ENCODE results near the gene HEG1.

HEG1 gene

DNA sequence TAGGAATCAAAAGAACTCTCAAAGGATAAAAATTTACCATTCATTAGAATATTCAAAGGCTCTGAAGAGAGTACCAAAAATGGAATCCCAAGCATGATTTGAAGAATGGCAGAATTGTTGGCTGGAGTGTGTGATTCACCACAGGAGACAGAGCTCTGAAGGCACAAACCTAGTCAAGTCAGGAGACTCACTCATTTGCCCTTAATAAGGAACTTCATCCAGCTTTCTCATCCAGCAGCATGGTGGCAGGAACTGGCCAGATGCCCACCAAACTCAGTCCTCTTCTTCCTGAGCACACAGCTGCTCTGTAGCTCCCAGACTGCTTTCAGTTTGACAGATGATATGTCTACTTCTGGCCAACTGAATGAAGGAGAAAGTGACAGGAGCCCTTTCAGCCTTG lies 16.5 kb upstream of the HEG1 start:
- FAIRE-seq (no peak), DNase-seq (ENCODE audit: insufficient read length, low spot score) (no peak)
- TF ChIP-seq, protein P1, sequence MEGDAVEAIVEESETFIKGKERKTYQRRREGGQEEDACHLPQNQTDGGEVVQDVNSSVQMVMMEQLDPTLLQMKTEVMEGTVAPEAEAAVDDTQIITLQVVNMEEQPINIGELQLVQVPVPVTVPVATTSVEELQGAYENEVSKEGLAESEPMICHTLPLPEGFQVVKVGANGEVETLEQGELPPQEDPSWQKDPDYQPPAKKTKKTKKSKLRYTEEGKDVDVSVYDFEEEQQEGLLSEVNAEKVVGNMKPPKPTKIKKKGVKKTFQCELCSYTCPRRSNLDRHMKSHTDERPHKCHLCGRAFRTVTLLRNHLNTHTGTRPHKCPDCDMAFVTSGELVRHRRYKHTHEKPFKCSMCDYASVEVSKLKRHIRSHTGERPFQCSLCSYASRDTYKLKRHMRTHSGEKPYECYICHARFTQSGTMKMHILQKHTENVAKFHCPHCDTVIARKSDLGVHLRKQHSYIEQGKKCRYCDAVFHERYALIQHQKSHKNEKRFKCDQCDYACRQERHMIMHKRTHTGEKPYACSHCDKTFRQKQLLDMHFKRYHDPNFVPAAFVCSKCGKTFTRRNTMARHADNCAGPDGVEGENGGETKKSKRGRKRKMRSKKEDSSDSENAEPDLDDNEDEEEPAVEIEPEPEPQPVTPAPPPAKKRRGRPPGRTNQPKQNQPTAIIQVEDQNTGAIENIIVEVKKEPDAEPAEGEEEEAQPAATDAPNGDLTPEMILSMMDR (IDR thresholded peaks at IDR 0.05; ENCODE audit: insufficient read depth, missing control alignments): no peak

DNA sequence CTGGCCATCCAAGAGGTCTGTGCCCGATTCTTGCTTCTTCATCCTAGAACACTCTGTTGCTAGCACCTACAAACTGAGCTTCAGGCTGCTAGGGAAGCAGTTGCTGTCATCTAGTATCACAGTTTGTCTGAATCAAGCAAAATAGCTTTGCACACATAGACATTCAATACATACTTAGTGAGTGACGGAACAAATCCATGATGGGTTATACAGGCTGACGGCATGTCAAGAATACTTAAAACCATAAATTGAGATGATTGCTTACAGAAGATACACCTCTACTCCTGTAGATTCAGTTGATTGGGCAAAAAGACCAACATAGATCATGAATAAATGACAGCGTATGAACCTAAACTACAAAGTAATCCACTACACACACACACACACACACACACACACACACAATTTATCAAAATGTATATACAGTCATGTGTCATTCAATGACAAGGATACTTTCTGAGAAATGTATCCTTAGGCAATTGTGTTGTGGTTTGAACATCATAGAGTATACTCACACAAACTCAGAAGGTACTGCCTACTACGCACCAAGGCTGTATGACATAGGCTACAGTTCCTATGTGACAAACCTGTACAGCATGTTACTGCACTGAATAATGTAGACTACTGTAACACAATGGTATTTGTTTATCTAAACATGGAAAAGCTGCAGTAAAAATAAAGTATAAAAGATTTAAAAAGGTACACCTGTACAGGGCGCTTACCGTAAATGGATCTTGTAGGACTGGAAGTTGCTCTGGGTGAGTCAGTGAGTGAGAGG lies 14.4 kb upstream of the HEG1 start:
- no peak for FAIRE-seq

DNA sequence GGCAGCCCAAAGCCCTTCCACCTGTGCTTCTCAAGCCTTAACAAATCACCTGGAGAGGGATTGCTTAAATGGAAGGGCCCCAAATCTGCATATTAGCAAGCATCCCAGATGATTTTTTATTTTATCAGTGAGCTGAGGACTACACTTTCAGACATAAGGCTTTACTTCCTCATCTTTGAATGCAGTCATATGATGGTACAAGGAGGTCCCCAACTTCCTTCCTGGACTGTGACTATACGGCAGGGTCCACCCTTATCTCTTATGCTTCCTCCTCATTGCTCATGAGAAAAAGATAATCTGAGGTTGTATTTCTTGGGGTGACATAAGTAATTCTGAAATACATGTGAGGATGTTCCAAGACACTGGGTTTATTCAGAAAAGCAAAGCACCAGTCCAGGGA lies 13.7 kb upstream of the HEG1 start:
- TF ChIP-seq, protein P1 (IDR thresholded peaks at IDR 0.05; ENCODE audit: insufficient read depth, missing control alignments): no peak
- FAIRE-seq (no peak), DNase-seq (ENCODE audit: insufficient read length, low spot score) (no peak)

More for the DNA sequence above, 14.4 kb upstream of the HEG1 start:
- no peak for DNase-seq (ENCODE audit: insufficient read length, low spot score)
- TF ChIP-seq, protein P1 (IDR thresholded peaks at IDR 0.05; ENCODE audit: insufficient read depth, missing control alignments): no peak

DNA sequence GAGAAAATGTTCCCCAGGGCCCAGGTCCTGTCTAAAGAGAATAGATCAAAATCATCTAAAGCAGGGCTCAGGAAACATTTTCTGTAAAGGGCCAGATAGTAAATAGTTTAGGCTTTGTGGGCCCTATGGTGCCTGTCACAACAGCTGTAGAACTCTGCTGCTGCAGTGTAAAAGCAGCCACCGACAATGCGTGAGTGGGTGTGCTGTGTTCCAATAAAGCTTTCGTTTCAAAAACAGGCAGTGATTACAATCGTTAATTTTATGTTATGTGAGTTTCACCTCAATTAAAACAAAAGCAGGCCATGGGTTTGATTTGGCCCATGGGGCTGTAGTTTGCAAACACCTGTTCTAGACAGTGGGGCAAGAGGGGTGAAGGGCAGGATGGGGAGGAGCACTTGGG lies 12.5 kb upstream of the HEG1 start:
- no peak for DNase-seq (ENCODE audit: insufficient read length, low spot score)
- TF ChIP-seq, protein P1 (IDR thresholded peaks at IDR 0.05; ENCODE audit: insufficient read depth, missing control alignments): no peak
- no peak for FAIRE-seq

DNA sequence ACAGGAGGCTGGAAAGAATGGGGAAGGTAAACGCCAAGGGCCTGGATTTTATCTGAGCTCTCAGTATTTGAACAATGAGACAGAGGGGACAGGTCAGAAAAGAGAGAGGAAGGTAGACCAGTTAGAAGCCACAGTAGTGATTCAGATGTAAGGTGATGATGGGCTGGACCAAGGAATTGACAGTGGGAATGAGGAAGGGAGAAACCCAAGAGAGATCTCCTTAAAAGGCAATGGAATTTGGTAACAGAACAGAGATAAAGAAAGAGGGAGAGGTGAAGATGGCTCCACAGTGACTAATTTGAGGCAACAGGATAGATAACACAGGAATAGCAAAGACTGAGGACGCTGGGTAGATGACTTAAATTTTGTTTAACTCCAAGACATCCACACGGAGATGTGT lies 11.4 kb upstream of the HEG1 start:
- TF ChIP-seq, protein P1 (IDR thresholded peaks at IDR 0.05; ENCODE audit: insufficient read depth, missing control alignments): no peak
- no peak for FAIRE-seq
- DNase-seq (ENCODE audit: insufficient read length, low spot score): no peak

DNA sequence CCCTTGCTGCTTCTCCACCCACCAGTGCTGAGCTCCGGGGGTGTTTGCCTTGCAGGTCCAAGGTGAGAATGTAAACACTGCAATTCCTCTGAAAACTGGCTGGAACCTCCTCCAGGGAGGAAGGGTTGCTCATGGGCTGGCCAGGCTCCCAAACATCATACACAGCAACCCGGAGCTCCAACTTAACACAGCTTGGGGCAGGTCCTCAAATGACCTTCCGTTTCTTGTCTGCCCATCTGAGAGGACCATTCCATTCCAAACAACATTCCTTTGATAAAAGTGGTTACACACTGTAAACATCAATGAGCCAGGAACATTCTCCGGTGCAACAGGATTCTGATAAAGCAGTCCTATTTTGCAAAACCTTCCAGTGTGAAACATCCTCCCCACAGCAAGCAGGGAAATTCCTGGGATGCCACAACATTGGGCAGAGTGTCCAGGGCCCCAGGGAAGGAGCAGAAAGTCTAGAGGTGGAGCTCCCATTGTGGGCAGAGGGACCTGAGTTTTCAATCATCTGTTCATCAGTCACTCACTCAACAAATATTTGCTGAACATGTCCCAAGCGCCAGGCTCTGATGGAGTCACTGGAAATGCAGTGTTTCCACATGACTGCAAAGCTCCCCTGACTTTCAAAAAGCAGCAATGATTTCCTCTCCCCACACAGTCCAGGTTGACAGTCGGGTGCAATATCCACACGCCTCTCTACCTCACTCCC lies 7.3 kb upstream of the HEG1 start:
- TF ChIP-seq, protein P1 (IDR thresholded peaks at IDR 0.05; ENCODE audit: insufficient read depth, missing control alignments): no peak
- FAIRE-seq: no peak
- DNase-seq (ENCODE audit: insufficient read length, low spot score): no peak

DNA sequence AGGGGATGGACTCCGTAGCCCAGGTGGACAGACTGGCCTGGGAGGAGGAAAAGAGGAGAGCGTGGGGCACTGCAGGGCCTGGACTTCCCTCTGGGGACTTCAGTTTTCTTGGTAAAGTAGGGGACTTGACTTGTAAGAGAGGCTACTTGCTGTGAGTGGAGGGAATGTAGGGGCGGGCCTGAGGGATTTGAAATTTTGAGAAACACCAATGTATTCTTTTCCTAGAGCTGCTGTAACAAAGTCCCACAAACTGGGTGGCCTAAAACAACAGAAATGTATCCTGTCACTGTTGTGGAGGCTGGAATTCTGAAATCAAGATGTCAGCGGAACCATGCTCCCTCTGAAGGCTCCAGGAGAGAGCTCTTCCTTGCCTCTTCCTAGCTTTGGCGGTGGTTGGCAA lies 5.8 kb upstream of the HEG1 start:
- no peak for FAIRE-seq
- TF ChIP-seq, protein P1 (IDR thresholded peaks at IDR 0.05; ENCODE audit: insufficient read depth, missing control alignments): no peak

More for the DNA sequence above, 5.8 kb upstream of the HEG1 start:
- DNase-seq (ENCODE audit: insufficient read length, low spot score): no peak

Data from D721Med (cell line).